SH-SY5Y (cell line): ENCODE data around the gene CEP89.

ENCODE experiments used
- GATA2 ChIP-seq: IDR thresholded peaks from 2 replicates; pipeline ENCODE4 v1.6.1; 2011; ENCODE audit warnings: mild to moderate bottlenecking, low read depth, low read length
- GATA3 ChIP-seq: IDR thresholded peaks from 2 replicates; pipeline ENCODE4 v1.6.1; 2011; ENCODE audit warnings: low read depth, mild to moderate bottlenecking, low read length, moderate library complexity

- TF ChIP-seq GATA2 (no peak), GATA3 (no peak)
These were observed 2.2 kb downstream of the CEP89 start for GRCh38 chr19:32969549-32969948.
